AG04450 (cell line): ENCODE data around the gene MCTP1. TPM values are rescaled to one million over a fixed set of nuclear protein-coding genes. Genes with fewer than 3 reads are reported as not detected.
A peak's percentile ranks its signal among the peaks of the same experiment; 100 is the strongest.

Experiments used
- CTCF ChIA-PET: fragments of 300-600, 350-600 bp; formaldehyde crosslinking; extraction: SDS; loops from one replicate; lab custom pipeline; 2022; ENCODE audit warnings: antibody characterized with exemption, inconsistent platforms; lab: Charles Lee
- POLR2A ChIA-PET: fragments of 350-600 bp; formaldehyde crosslinking; extraction: SDS; loops from one replicate; lab custom pipeline; 2021; ENCODE audit warnings: antibody characterized with exemption, inconsistent platforms; lab: Yijun Ruan, JAX
- DNase-seq: peaks from one replicate; pipeline ENCODE4 v3.0.0-alpha.2; 2011; ENCODE audit warnings: low read depth, low spot score
- H3K27ac ChIP-seq: one replicate; pipeline ENCODE4 v1.5.1; 2012; ENCODE audit warnings: low read depth, low read length, control low read depth
- H3K27me3 ChIP-seq: one replicate; pipeline ENCODE4 v1.6.0; 2012; ENCODE audit warnings: low read length; ENCODE audit not compliant: control insufficient read depth, insufficient read depth
- H3K4me3 ChIP-seq: 2 replicates; pipeline ENCODE4 v1.5.1; 2011; ENCODE audit warnings: mild to moderate bottlenecking, low read depth, low read length, control low read depth
- H3K9me3 ChIP-seq: 2 replicates; pipeline ENCODE4 v1.5.1; 2012; ENCODE audit warnings: low read length; ENCODE audit not compliant: control insufficient read depth, insufficient read depth
- CTCF ChIP-seq: IDR thresholded peaks from 2 replicates; pipeline ENCODE4 v1.5.1; 2011; ENCODE audit warnings: low read depth, low read length, control low read depth, inconsistent platforms
- polyA plus RNA-seq: library from polyadenylated mRNA; depleted of rRNA; stranded (reverse); fragments of >200 nt; gene quantifications from 2 replicates; pipeline ENCODE4 v1.2.3, GENCODE V29; 2011

Gene MCTP1
- polyA plus RNA-seq, 1 experiment, result 0.66 TPM

DNA sequence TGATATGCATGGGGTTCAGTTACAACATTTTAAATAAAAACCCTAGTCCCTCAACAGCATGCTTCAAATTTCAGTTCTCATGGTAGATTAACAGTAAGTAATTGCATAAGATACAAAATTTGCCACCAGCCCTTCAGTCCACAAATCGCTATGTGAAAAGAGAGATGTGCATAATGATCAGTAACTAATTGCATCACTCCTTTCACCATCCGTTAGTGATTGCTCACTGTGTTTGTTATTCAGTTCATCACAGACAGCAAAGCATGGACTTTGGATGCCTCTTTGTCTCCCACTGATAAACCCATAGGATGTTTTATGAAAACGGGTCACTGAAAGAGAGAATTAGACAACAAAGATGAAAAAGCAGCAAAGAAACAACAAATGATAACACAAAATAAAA lies 103.2 kb downstream of the MCTP1 start:
- CTCF ChIA-PET, result no interaction called here
- Histone ChIP-seq H3K27ac (no peak overlapping the region), H3K4me3 (no peak overlapping the region), H3K9me3 (no peaks in the 10 kb centered on the region), H3K27me3 (no peaks in the 10 kb centered on the region)
- POLR2A ChIA-PET, result no interaction called here
- TF ChIP-seq CTCF, result no peak
- DNase-seq, result no peak

DNA sequence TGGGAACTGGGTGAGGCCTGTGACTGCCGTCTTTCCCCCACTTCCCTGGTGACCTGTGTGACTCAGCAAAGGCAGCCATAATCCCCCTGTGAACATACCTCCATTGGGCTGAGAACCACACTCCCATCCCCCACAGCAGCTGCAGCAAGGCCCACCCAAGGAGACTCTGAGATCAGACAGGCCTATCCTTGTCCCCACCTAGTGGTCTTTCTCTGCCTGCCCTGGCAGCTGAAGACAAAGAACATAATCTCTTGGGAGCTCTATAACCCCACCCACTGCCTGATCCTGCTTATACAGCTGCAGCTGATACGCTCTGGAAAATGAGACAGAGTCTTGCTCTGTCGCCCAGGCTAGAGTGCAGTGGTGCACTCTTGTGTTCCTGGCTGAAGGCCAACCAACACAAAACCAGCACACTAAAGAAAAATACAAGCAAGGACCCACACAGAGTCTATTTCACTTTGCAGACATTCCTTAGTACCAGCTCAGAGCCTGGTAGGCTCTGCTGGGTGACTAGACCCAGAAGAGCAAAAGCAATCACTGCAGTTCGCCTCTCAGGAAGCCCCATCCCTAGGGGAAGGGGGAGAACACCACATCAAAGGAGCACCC lies 106.7 kb downstream of the MCTP1 start:
- Histone ChIP-seq H3K27me3 (no peaks in the 10 kb centered on the region), H3K9me3 (no peaks in the 10 kb centered on the region), H3K4me3 (no peak overlapping the region), H3K27ac (no peak overlapping the region)
- CTCF ChIA-PET, result no interaction called here
- no peak for DNase-seq
- POLR2A ChIA-PET, result no interaction called here
- peak; percentile 16; the same call in 1 of the 2 replicates for TF ChIP-seq CTCF

DNA sequence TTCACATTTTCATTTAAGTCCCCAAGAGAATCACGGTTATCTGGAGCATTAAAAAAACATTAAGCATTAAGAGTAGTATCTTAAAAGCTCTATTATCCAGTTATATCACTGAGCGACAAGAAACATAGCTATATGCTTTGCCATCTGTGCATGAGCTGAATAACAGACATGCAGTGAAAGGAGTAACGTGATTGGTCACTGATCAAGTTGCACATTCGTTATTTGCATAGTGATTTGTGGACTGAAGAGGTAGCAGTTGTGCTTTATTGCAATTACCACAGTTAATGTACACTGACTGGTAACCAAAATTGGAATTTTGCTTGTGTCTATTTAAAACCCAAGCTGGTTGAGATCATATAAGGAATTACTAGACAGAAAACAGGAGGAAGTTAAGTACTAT lies 107.4 kb downstream of the MCTP1 start:
- no peak for DNase-seq
- Histone ChIP-seq H3K27ac (no peak overlapping the region), H3K4me3 (no peak overlapping the region), H3K27me3 (no peaks in the 10 kb centered on the region), H3K9me3 (no peaks in the 10 kb centered on the region)
- no peak for TF ChIP-seq CTCF
- CTCF ChIA-PET, result no interaction called here
- POLR2A ChIA-PET, result interaction anchor here (0.6 kb wide), 1 partner anchor 1557 kb away, joined by 4 read pairs; no protein-coding TSS in a partner anchor

GRCh38 chr5:95175106-95175505 lies 109.8 kb downstream of the MCTP1 start:
- H3K9me3 ChIP-seq, result no peaks in the 10 kb centered on the region
- CTCF ChIA-PET, result no interaction called here
- TF ChIP-seq CTCF, result no peak
- POLR2A ChIA-PET, result no interaction called here
- no peaks in the 10 kb centered on the region for H3K27me3 ChIP-seq
- no peak overlapping the region for H3K4me3 ChIP-seq
- no peak overlapping the region for H3K27ac ChIP-seq
- no peak for DNase-seq

- Histone ChIP-seq H3K4me3 (no peak overlapping the region), H3K27me3 (no peaks in the 10 kb centered on the region), H3K9me3 (no peaks in the 10 kb centered on the region), H3K27ac (no peak overlapping the region)
- ChIA-PET POLR2A (no interaction called here), CTCF (no interaction called here)
- DNase-seq, result no peak
- no peak for TF ChIP-seq CTCF
Observed at GRCh38 chr5:95172659-95173058, 112.2 kb downstream of the MCTP1 start.
